Smooth muscle cell (in vitro differentiated cells): Measurements from ENCODE around the gene ICAM4. TPM values are rescaled to one million over a fixed set of nuclear protein-coding genes. Genes with fewer than 3 reads are reported as not detected.

ENCODE experiments used
- DNase-seq: peaks from one replicate; lab custom pipeline; 2025; ENCODE audit not compliant: unreplicated experiment; lab: John Stamatoyannopoulos, UW
- H2AFZ ChIP-seq: fragments of 200-600 bp; sonication (generic); 2 replicates; pipeline ENCODE4 v1.6.0; 2016; ENCODE audit warnings: antibody characterized with exemption, low read depth, mild to moderate bottlenecking
- H3F3A ChIP-seq: fragments of 200-600 bp; sonication (generic); 2 replicates; pipeline ENCODE4 v1.6.0; 2017; ENCODE audit warnings: antibody characterized with exemption, low read depth
- H3K27ac ChIP-seq: fragments of 200-600 bp; sonication (generic); 2 replicates; pipeline ENCODE4 v1.5.1; 2016; ENCODE audit warnings: low read depth, mild to moderate bottlenecking
- H3K27me3 ChIP-seq: fragments of 200-600 bp; sonication (generic); 2 replicates; pipeline ENCODE4 v1.6.1; 2016; ENCODE audit warnings: low read depth, mild to moderate bottlenecking
- H3K36me3 ChIP-seq: fragments of 200-600 bp; sonication (generic); 2 replicates; pipeline ENCODE4 v1.5.1; 2016; ENCODE audit warnings: low read depth
- H3K4me1 ChIP-seq: fragments of 200-600 bp; sonication (generic); 2 replicates; pipeline ENCODE4 v1.5.1; 2016; ENCODE audit warnings: low read depth
- H3K4me2 ChIP-seq: fragments of 200-600 bp; sonication (generic); 2 replicates; pipeline ENCODE4 v1.6.0; 2016; ENCODE audit warnings: mild to moderate bottlenecking
- H3K4me3 ChIP-seq: fragments of 200-600 bp; sonication (generic); 2 replicates; pipeline ENCODE4 v1.5.1; 2016; ENCODE audit warnings: mild to moderate bottlenecking
- H3K79me2 ChIP-seq: fragments of 200-600 bp; sonication (generic); 2 replicates; pipeline ENCODE4 v1.6.0; 2016; ENCODE audit warnings: low read depth, mild to moderate bottlenecking
- H3K9ac ChIP-seq: fragments of 200-600 bp; sonication (generic); 2 replicates; pipeline ENCODE4 v1.6.0; 2016; ENCODE audit warnings: low read depth
- H3K9me3 ChIP-seq: fragments of 200-600 bp; sonication (generic); replicated peaks from 2 replicates; pipeline ENCODE4 v1.5.1; 2016; ENCODE audit warnings: low read depth
- H4K20me1 ChIP-seq: fragments of 200-600 bp; sonication (generic); 2 replicates; pipeline ENCODE4 v1.6.0; 2016; ENCODE audit warnings: low read depth
- CTCF ChIP-seq: fragments of 200-600 bp; sonication (generic); IDR thresholded peaks from 2 replicates; pipeline ENCODE4 v1.5.1; 2017; ENCODE audit warnings: borderline replicate concordance, mild to moderate bottlenecking, antibody characterized with exemption; ENCODE audit not compliant: insufficient read depth, poor library complexity, severe bottlenecking
- WGBS: methylation state at CpG from one replicate; pipeline ENCODE4 v1.1.7; 2016; ENCODE audit warnings: low lambda C conversion rate; 5-methylcytosine and 5-hydroxymethylcytosine counted together
- polyA plus RNA-seq: library from polyadenylated mRNA; unstranded; fragments of >200 nt; fragmentation: Nextera tagmentation; extraction: Ambion mirVana; gene quantifications from 2 replicates; pipeline ENCODE4 v1.2.1, GENCODE V29; 2016
- total RNA-seq: library from RNA; depleted of rRNA; stranded (reverse); fragments of >200 nt; gene quantifications from 2 replicates; pipeline ENCODE4 v1.2.3, GENCODE V29; 2014

Gene ICAM4
- total and polyA plus RNA-seq, 2 experiments from 2014 or later: 1.9 to 3.4 TPM

GRCh38 chr19:10320602-10321416, 34.1 kb downstream of the ICAM4 start:
- H3K9ac ChIP-seq: no peak overlapping the region
- no peaks in the 10 kb centered on the region for H3K4me1 ChIP-seq
- no peak overlapping the region for H3K4me3 ChIP-seq
- no peak overlapping the region for H2AFZ ChIP-seq
- DNase-seq: no peak
- WGBS: 97% methylated on average over 28 of the region's 32 CpGs
- H3K36me3 ChIP-seq: no peaks in the 10 kb centered on the region
- H3F3A ChIP-seq: peaks cover 7% of the 10 kb centered on the region
- no peak overlapping the region for H3K27ac ChIP-seq
- H3K27me3 ChIP-seq: no peaks in the 10 kb centered on the region
- H3K79me2 ChIP-seq: no peaks in the 10 kb centered on the region
- no peak for TF ChIP-seq CTCF
- no peak overlapping the region for H3K4me2 ChIP-seq
- peaks cover 2% of the 10 kb centered on the region for H4K20me1 ChIP-seq
- no peaks in the 10 kb centered on the region for H3K9me3 ChIP-seq

DNA sequence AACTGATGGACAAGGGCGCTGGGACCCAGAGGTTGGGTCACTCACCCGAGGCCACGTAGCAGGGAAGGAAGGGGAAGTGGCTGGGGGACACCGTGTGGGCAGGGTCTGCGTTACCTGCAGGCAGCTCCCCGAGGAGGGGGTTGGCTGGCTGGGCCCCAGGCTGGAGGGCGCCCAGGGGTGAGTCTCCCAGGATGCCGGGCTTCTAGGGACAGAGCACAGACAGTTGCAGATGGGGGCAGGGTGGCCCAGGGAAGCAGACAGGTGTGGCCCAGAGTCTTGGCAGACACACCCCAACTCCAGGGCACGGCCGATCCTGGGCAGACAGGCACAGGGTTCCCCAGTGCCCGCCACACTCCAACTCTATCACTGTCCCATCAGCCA, 34.7 kb downstream of the ICAM4 start:
- Histone ChIP-seq H4K20me1 (peaks cover 6% of the 10 kb centered on the region), H3F3A (peaks cover 7% of the 10 kb centered on the region), H3K79me2 (no peaks in the 10 kb centered on the region), H3K27ac (no peak overlapping the region), H2AFZ (no peak overlapping the region), H3K4me2 (no peak overlapping the region), H3K4me3 (no peak overlapping the region), H3K9me3 (no peaks in the 10 kb centered on the region), H3K9ac (no peak overlapping the region), H3K4me1 (no peaks in the 10 kb centered on the region), H3K27me3 (no peaks in the 10 kb centered on the region), H3K36me3 (no peaks in the 10 kb centered on the region)
- TF ChIP-seq CTCF: no peak
- no peak for DNase-seq
- WGBS: 99% methylated on average over 11 of the region's 11 CpGs

DNA sequence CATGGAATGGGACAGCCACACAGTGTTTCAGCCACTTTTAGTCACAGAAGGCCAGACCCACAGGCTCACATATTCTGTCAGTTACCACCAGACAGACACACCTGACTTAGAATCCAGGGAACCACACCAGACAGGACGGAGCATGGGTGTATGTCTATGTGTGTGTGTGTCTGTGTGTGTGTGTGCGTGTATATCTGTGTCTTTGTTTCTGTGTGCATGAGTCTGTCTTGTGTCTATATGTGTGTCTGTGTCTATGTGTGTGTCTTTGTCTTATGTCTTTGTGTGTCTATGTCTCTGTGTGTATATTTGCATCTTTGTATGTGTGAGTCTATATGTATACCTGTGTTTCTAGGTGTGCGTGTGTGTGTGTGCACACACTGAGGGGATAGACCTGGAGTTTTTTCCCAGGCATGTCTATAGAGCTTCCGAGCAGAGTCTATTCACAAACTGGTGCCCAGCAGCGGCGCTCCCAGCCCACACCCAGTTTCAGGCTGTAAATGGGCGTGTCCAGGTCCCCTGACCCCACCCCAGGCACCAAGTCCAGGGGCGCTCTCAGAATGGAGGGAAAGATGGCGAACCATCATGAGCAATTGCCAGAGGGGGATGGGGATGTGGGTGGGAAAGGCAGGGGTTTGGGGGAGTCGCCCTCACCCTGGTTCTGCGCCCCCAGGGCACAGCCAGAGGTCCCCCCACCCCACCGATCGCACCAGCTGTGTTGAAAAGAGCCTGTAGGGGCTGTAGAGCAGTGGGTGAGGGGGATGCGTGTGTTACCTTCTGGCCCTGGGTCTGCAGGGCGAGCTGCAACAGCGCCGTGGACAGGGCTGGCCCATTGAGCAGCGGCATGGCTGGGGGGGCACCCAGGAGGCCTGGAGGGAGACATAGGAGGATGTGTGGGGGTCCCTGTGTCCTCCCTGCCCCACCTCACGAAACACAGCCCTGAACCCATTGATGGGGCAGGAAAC, 35.4 kb downstream of the ICAM4 start:
- peaks cover 7% of the 10 kb centered on the region for H3F3A ChIP-seq
- no peaks in the 10 kb centered on the region for H3K27me3 ChIP-seq
- H3K79me2 ChIP-seq: no peaks in the 10 kb centered on the region
- no peak overlapping the region for H3K9ac ChIP-seq
- H3K4me3 ChIP-seq: no peak overlapping the region
- no peak for DNase-seq
- WGBS: 97% methylated on average over 17 of the region's 19 CpGs
- H3K9me3 ChIP-seq: no peaks in the 10 kb centered on the region
- no peaks in the 10 kb centered on the region for H3K4me1 ChIP-seq
- TF ChIP-seq CTCF: no peak
- no peak overlapping the region for H3K4me2 ChIP-seq
- H3K36me3 ChIP-seq: no peaks in the 10 kb centered on the region
- no peak overlapping the region for H3K27ac ChIP-seq
- H4K20me1 ChIP-seq: peaks cover 11% of the 10 kb centered on the region
- no peak overlapping the region for H2AFZ ChIP-seq
